OCI-LY1 (cell line): ENCODE data around the gene CMTM8.

Experiments
- H2AFZ ChIP-seq: fragments of 200-600 bp; sonication (generic), shearing (Covaris generic); 2 replicates; pipeline ENCODE4 v1.6.0; 2014; ENCODE audit warnings: antibody characterized with exemption, mild to moderate bottlenecking, low read length
- H3F3A ChIP-seq: fragments of 200-600 bp; sonication (generic), shearing (Covaris generic); 2 replicates; pipeline ENCODE4 v1.6.0; 2014; ENCODE audit warnings: mild to moderate bottlenecking, antibody characterized with exemption, low read length, moderate library complexity; ENCODE audit not compliant: insufficient read depth
- H3K27ac ChIP-seq: fragments of 200-600 bp; sonication (generic); 2 replicates; pipeline ENCODE4 v1.5.1; 2014; ENCODE audit warnings: low read length, mixed run types, mild to moderate bottlenecking, low read depth; ENCODE audit not compliant: poor library complexity, severe bottlenecking
- H3K27me3 ChIP-seq: fragments of 200-600 bp; sonication (generic); 2 replicates; pipeline ENCODE4 v1.6.0; 2014; ENCODE audit warnings: antibody characterized with exemption, mild to moderate bottlenecking, low read length, moderate library complexity; ENCODE audit not compliant: insufficient read depth
- H3K36me3 ChIP-seq: fragments of 200-600 bp; sonication (generic); 2 replicates; pipeline ENCODE4 v1.6.1; 2014; ENCODE audit warnings: mild to moderate bottlenecking, antibody characterized with exemption, low read length, moderate library complexity, mixed read lengths; ENCODE audit not compliant: insufficient read depth
- H3K4me1 ChIP-seq: fragments of 200-600 bp; sonication (generic); 2 replicates; pipeline ENCODE4 v1.5.1; 2014; ENCODE audit warnings: mild to moderate bottlenecking, low read length, moderate library complexity; ENCODE audit not compliant: insufficient read depth, severe bottlenecking
- H3K4me2 ChIP-seq: fragments of 200-600 bp; sonication (generic), shearing (Covaris generic); 2 replicates; pipeline ENCODE4 v1.6.1; 2014; ENCODE audit warnings: low read length
- H3K4me3 ChIP-seq: fragments of 200-600 bp; sonication (generic); 2 replicates; pipeline ENCODE4 v1.5.1; 2014; ENCODE audit warnings: low read length, low read depth, mild to moderate bottlenecking, mixed read lengths; ENCODE audit not compliant: poor library complexity, severe bottlenecking
- H3K79me2 ChIP-seq: fragments of 200-600 bp; shearing (Covaris generic); 2 replicates; pipeline ENCODE4 v1.6.1; 2016; ENCODE audit warnings: mixed run types, low read length, mixed read lengths; ENCODE audit not compliant: insufficient read depth
- H3K9ac ChIP-seq: fragments of 200-600 bp; sonication (generic), shearing (Covaris generic); 2 replicates; pipeline ENCODE4 v1.6.1; 2014; ENCODE audit warnings: mild to moderate bottlenecking, low read length, mixed read lengths
- H3K9me2 ChIP-seq: fragments of 200-600 bp; sonication (generic), shearing (Covaris generic); 2 replicates; pipeline ENCODE4 v1.6.1; 2014; ENCODE audit warnings: low read depth, mild to moderate bottlenecking, low read length, mixed read lengths
- H3K9me3 ChIP-seq: fragments of 200-600 bp; shearing (Covaris generic); 2 replicates; pipeline ENCODE4 v1.6.1; 2014; ENCODE audit warnings: low read length, mixed read lengths
- H4K20me1 ChIP-seq: fragments of 200-600 bp; sonication (generic), shearing (Covaris generic); 2 replicates; pipeline ENCODE4 v1.6.0; 2016; ENCODE audit warnings: mild to moderate bottlenecking, low read length; ENCODE audit not compliant: insufficient read depth
- EZH2 ChIP-seq: fragments of 200-600 bp; sonication (generic), shearing (Covaris generic); IDR thresholded peaks from 2 replicates; pipeline ENCODE4 v1.8.0; 2017; ENCODE audit warnings: borderline replicate concordance, mixed run types, mild to moderate bottlenecking, antibody characterized with exemption, low read length, moderate library complexity, mixed read lengths
- TF ChIP-seq, protein P1 (sequence below): fragments of 200-600 bp; sonication (generic), shearing (Covaris generic); IDR thresholded peaks from 2 replicates; pipeline ENCODE4 v1.5.1; 2017; ENCODE audit warnings: mild to moderate bottlenecking, antibody characterized with exemption, low read length, moderate library complexity, mixed read lengths

CMTM8 gene

GRCh38 chr3:32310336-32310735 lies 71.9 kb downstream of the CMTM8 start:
- H3K4me1 ChIP-seq: peaks cover 11% of the 10 kb centered on the region

DNA sequence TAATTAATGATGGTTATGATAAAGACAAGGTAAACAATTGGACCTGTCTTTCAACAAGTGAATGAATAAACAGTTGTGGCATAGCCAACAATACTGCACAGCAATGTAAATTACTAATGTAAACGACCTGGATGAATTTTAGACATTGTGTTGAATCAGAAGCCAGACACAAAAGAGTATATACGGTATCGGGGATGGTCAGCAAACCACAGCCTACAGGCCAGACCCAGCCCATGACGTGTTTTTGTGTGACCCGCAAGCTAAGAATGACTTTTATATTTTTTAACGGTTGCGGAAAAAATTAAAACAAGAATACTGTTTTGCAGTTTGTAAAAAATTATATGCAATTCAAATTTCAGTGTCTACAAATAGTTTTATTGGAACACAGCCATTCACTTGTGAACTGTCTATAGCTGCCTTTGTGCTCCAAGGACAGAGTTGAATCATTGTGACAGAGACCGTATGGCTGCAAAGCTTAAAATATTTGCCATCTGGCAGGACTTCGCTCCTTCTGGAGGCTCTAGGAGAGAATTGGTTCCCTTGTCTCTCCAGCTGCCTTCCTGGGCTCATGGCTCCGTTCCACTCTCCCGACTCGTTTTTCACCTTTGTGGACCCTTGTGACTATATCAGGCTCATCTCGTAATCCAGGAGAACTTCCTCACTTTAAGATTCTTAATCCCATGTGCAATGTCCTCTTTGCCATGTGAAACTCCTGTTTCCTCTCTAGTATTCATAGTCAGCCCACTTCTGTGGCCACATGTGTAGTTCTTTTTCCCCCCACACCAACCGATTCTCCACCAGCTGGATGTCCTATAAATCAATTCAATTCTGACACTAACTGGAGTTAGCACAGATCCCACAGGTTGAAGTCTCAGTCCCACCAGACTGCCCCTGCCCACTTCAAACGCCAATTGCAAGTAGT lies 72.7 kb downstream of the CMTM8 start:
- H3K27me3 ChIP-seq: no peaks in the 10 kb centered on the region
- no peaks in the 10 kb centered on the region for H3K9me2 ChIP-seq
- no peaks in the 10 kb centered on the region for H3K79me2 ChIP-seq
- no peaks in the 10 kb centered on the region for H3K36me3 ChIP-seq
- peaks cover 11% of the 10 kb centered on the region for H3K4me1 ChIP-seq
- H3K9me3 ChIP-seq: no peaks in the 10 kb centered on the region
- no peak overlapping the region for H3K9ac ChIP-seq
- H2AFZ ChIP-seq: no peak overlapping the region
- H3F3A ChIP-seq: no peaks in the 10 kb centered on the region
- no peaks in the 10 kb centered on the region for H4K20me1 ChIP-seq
- no peak overlapping the region for H3K4me3 ChIP-seq
- TF ChIP-seq, protein P1, sequence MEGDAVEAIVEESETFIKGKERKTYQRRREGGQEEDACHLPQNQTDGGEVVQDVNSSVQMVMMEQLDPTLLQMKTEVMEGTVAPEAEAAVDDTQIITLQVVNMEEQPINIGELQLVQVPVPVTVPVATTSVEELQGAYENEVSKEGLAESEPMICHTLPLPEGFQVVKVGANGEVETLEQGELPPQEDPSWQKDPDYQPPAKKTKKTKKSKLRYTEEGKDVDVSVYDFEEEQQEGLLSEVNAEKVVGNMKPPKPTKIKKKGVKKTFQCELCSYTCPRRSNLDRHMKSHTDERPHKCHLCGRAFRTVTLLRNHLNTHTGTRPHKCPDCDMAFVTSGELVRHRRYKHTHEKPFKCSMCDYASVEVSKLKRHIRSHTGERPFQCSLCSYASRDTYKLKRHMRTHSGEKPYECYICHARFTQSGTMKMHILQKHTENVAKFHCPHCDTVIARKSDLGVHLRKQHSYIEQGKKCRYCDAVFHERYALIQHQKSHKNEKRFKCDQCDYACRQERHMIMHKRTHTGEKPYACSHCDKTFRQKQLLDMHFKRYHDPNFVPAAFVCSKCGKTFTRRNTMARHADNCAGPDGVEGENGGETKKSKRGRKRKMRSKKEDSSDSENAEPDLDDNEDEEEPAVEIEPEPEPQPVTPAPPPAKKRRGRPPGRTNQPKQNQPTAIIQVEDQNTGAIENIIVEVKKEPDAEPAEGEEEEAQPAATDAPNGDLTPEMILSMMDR: no peak
- no peak for TF ChIP-seq EZH2
- no peak overlapping the region for H3K27ac ChIP-seq
- no peak overlapping the region for H3K4me2 ChIP-seq

More at GRCh38 chr3:32310336-32310735, 71.9 kb downstream of the CMTM8 start:
- Histone ChIP-seq H3K9me2 (no peaks in the 10 kb centered on the region), H3K36me3 (no peaks in the 10 kb centered on the region), H3K9ac (no peak overlapping the region), H3K27me3 (no peaks in the 10 kb centered on the region), H3F3A (no peaks in the 10 kb centered on the region), H3K4me3 (no peak overlapping the region), H3K79me2 (no peaks in the 10 kb centered on the region), H3K9me3 (no peaks in the 10 kb centered on the region), H3K4me2 (no peak overlapping the region), H2AFZ (no peak overlapping the region), H4K20me1 (no peaks in the 10 kb centered on the region), H3K27ac (no peak overlapping the region)
- TF ChIP-seq, protein P1: no peak
- no peak for TF ChIP-seq EZH2

GRCh38 chr3:32312251-32312650 lies 73.8 kb downstream of the CMTM8 start:
- H3K9ac ChIP-seq: no peak overlapping the region
- H3K4me2 ChIP-seq: no peak overlapping the region
- no peak overlapping the region for H3K4me3 ChIP-seq

More at GRCh38 chr3:32312251-32312650, 73.8 kb downstream of the CMTM8 start:
- Histone ChIP-seq H4K20me1 (no peaks in the 10 kb centered on the region), H3K9me3 (no peaks in the 10 kb centered on the region), H3K9me2 (no peaks in the 10 kb centered on the region), H3K27me3 (no peaks in the 10 kb centered on the region), H3K36me3 (no peaks in the 10 kb centered on the region), H3K79me2 (no peaks in the 10 kb centered on the region), H3K4me1 (peaks cover 9% of the 10 kb centered on the region), H3F3A (no peaks in the 10 kb centered on the region), H2AFZ (no peak overlapping the region), H3K27ac (no peak overlapping the region)
- TF ChIP-seq EZH2: no peak
- TF ChIP-seq, protein P1: no peak
